Thyroid gland (tissue), 4 donors: ENCODE measurements around the gene USP48.

Experiments used
- CTCF ChIP-seq, 6 experiments: fragments of 200-600 bp in 3 of 6; fragments of 450-650 bp in 3 of 6; sonication (generic) in 3 of 6; IDR thresholded peaks; one replicate each; pipeline ENCODE4 v1.5.1; 2016 to 2019; ENCODE audit warnings: antibody characterized with exemption in 6 of 6, mild to moderate bottlenecking in 2 of 6, inconsistent platforms in 1 of 6, moderate library complexity in 1 of 6
- POLR2A ChIP-seq, 2 donors: fragments of 450-650 bp; IDR thresholded peaks; one replicate each; pipeline ENCODE4 v1.6.1; 2017; ENCODE audit warnings: antibody characterized with exemption in 2 of 2, mild to moderate bottlenecking in 2 of 2, moderate library complexity in 1 of 2

DNA sequence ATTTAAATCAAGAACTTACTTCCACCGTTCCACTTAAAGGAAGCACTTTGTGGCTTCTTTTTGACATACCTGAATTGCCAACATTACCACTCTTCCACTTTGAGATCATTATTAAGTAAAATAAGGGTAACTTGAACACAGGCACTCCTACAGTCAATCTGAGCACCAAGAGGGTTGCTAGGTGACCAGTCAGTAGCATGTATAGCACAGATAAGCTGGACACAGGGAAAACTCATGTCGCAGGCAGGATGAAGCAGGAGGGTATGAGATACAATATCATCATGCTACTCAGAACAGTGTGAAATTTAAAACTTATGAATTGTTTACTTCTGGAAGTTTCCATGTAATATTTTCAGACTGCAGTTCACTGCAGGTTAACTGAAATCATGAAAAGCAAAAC lies 66.8 kb downstream of the USP48 start:
- TF ChIP-seq CTCF (IDR thresholded peaks at IDR 0.05) (no peak), POLR2A (IDR thresholded peaks at IDR 0.05) (no peak)
